Smooth muscle cell (in vitro differentiated cells): Measurements from ENCODE around the gene TRAPPC1. TPM values are rescaled to one million over a fixed set of nuclear protein-coding genes. Genes with fewer than 3 reads are reported as not detected.
A peak's percentile ranks its signal among the peaks of the same experiment; 100 is the strongest.

Experiments
- DNase-seq: peaks from one replicate; lab custom pipeline; 2025; ENCODE audit not compliant: unreplicated experiment; lab: John Stamatoyannopoulos, UW
- H2AFZ ChIP-seq: fragments of 200-600 bp; sonication (generic); 2 replicates; pipeline ENCODE4 v1.6.0; 2016; ENCODE audit warnings: antibody characterized with exemption, low read depth, mild to moderate bottlenecking
- H3F3A ChIP-seq: fragments of 200-600 bp; sonication (generic); 2 replicates; pipeline ENCODE4 v1.6.0; 2017; ENCODE audit warnings: antibody characterized with exemption, low read depth
- H3K27ac ChIP-seq: fragments of 200-600 bp; sonication (generic); 2 replicates; pipeline ENCODE4 v1.5.1; 2016; ENCODE audit warnings: low read depth, mild to moderate bottlenecking
- H3K27me3 ChIP-seq: fragments of 200-600 bp; sonication (generic); 2 replicates; pipeline ENCODE4 v1.6.1; 2016; ENCODE audit warnings: low read depth, mild to moderate bottlenecking
- H3K36me3 ChIP-seq: fragments of 200-600 bp; sonication (generic); 2 replicates; pipeline ENCODE4 v1.5.1; 2016; ENCODE audit warnings: low read depth
- H3K4me1 ChIP-seq: fragments of 200-600 bp; sonication (generic); 2 replicates; pipeline ENCODE4 v1.5.1; 2016; ENCODE audit warnings: low read depth
- H3K4me2 ChIP-seq: fragments of 200-600 bp; sonication (generic); 2 replicates; pipeline ENCODE4 v1.6.0; 2016; ENCODE audit warnings: mild to moderate bottlenecking
- H3K4me3 ChIP-seq: fragments of 200-600 bp; sonication (generic); 2 replicates; pipeline ENCODE4 v1.5.1; 2016; ENCODE audit warnings: mild to moderate bottlenecking
- H3K79me2 ChIP-seq: fragments of 200-600 bp; sonication (generic); 2 replicates; pipeline ENCODE4 v1.6.0; 2016; ENCODE audit warnings: low read depth, mild to moderate bottlenecking
- H3K9ac ChIP-seq: fragments of 200-600 bp; sonication (generic); 2 replicates; pipeline ENCODE4 v1.6.0; 2016; ENCODE audit warnings: low read depth
- H3K9me3 ChIP-seq: fragments of 200-600 bp; sonication (generic); replicated peaks from 2 replicates; pipeline ENCODE4 v1.5.1; 2016; ENCODE audit warnings: low read depth
- H4K20me1 ChIP-seq: fragments of 200-600 bp; sonication (generic); 2 replicates; pipeline ENCODE4 v1.6.0; 2016; ENCODE audit warnings: low read depth
- WGBS: methylation state at CpG from one replicate; pipeline ENCODE4 v1.1.7; 2016; ENCODE audit warnings: low lambda C conversion rate; 5-methylcytosine and 5-hydroxymethylcytosine counted together
- polyA plus RNA-seq: library from polyadenylated mRNA; unstranded; fragments of >200 nt; fragmentation: Nextera tagmentation; extraction: Ambion mirVana; gene quantifications from 2 replicates; pipeline ENCODE4 v1.2.1, GENCODE V29; 2016
- total RNA-seq: library from RNA; depleted of rRNA; stranded (reverse); fragments of >200 nt; gene quantifications from 2 replicates; pipeline ENCODE4 v1.2.3, GENCODE V29; 2014
- TF ChIP-seq, protein P1 (sequence below): fragments of 200-600 bp; sonication (generic); IDR thresholded peaks from 2 replicates; pipeline ENCODE4 v1.5.1; 2017; ENCODE audit warnings: borderline replicate concordance, mild to moderate bottlenecking, antibody characterized with exemption; ENCODE audit not compliant: insufficient read depth, poor library complexity, severe bottlenecking

Gene TRAPPC1
- total and polyA plus RNA-seq, 2 experiments from 2014 or later = 56.2 to 392 TPM

DNA sequence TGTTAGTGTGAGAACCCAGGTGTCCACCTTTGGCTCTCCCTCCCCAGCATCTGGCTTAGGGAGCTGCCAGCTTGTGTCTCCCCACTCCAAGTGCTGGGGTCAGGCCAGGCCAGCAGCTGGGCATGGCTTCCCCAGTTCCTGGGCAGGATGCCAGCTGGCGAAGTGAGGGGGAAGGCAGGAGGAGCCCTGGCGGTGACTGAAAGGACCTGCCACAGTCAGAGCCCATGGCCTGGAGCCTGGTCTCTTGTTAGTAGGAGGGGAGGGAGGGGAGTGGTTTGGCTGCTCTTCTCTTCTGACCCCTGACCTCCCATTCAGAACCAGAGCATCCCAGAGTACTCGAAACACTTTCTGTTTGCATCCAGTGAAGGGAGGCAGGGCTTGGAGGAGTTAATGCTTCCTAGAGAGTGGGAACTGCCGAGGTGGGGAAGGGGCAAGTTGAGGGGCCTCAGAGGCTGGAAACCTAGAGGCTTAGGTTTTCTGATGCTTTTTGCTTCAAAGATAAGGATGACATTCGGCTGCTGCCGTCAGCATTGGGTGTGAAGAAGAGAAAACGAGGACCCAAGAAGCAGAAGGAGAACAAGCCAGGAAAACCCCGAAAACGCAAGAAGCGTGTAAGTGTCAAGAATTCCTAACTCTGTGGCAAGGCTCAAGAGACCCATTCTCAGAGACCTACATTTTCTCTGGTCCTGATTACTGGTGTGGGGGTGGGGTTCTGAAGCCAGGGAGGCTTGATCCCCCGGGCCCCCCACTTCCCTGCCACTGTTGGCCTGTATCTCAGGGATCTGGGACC, 42.4 kb downstream of the TRAPPC1 start:
- 69% methylated on average over 11 of the region's 11 CpGs for WGBS
- peaks cover 15% of the 10 kb centered on the region for H3K79me2 ChIP-seq
- H3K27ac ChIP-seq = peak overlapping the region; percentile 88
- peak overlapping the region; percentile 100 for H3K4me2 ChIP-seq
- TF ChIP-seq, protein P1, sequence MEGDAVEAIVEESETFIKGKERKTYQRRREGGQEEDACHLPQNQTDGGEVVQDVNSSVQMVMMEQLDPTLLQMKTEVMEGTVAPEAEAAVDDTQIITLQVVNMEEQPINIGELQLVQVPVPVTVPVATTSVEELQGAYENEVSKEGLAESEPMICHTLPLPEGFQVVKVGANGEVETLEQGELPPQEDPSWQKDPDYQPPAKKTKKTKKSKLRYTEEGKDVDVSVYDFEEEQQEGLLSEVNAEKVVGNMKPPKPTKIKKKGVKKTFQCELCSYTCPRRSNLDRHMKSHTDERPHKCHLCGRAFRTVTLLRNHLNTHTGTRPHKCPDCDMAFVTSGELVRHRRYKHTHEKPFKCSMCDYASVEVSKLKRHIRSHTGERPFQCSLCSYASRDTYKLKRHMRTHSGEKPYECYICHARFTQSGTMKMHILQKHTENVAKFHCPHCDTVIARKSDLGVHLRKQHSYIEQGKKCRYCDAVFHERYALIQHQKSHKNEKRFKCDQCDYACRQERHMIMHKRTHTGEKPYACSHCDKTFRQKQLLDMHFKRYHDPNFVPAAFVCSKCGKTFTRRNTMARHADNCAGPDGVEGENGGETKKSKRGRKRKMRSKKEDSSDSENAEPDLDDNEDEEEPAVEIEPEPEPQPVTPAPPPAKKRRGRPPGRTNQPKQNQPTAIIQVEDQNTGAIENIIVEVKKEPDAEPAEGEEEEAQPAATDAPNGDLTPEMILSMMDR = peak; percentile 27
- H3K36me3 ChIP-seq = no peaks in the 10 kb centered on the region
- H3K4me3 ChIP-seq = peak overlapping the region; percentile 87
- no peaks in the 10 kb centered on the region for H3K9me3 ChIP-seq
- no peak overlapping the region for H2AFZ ChIP-seq
- peaks cover 40% of the 10 kb centered on the region for H3K4me1 ChIP-seq
- DNase-seq = peak; percentile 65
- H3K27me3 ChIP-seq = no peaks in the 10 kb centered on the region
- H4K20me1 ChIP-seq = no peaks in the 10 kb centered on the region
- H3K9ac ChIP-seq = no peak overlapping the region
- H3F3A ChIP-seq = peaks cover 17% of the 10 kb centered on the region

GRCh38 chr17:7888184-7888920, 43.4 kb downstream of the TRAPPC1 start, which contains the start of gene CHD3:
Gene CHD3 (plus strand): TSS chr17:7888789. CDS start chr17:7889001, 212 bp downstream.
- no peak for DNase-seq
- peak within 1 kb of the TSS; percentile 42 for H2AFZ ChIP-seq
- H3K27me3 ChIP-seq = no peaks in the 10 kb centered on the region

GRCh38 chr17:7887482-7888183, 44.1 kb downstream of the TRAPPC1 start:
- Histone ChIP-seq H3K4me2 (peak overlapping the region; percentile 100), H3K36me3 (no peaks in the 10 kb centered on the region), H2AFZ (peak overlapping the region; percentile 42), H3K4me3 (peak overlapping the region; percentile 87), H3K79me2 (peaks cover 15% of the 10 kb centered on the region), H3K9ac (peak overlapping the region; percentile 60), H4K20me1 (no peaks in the 10 kb centered on the region), H3K4me1 (peaks cover 51% of the 10 kb centered on the region), H3K27ac (peak overlapping the region; percentile 88), H3K27me3 (no peaks in the 10 kb centered on the region), H3F3A (peaks cover 17% of the 10 kb centered on the region), H3K9me3 (no peaks in the 10 kb centered on the region)
- DNase-seq = peak; percentile 76
- TF ChIP-seq, protein P1 = no peak
- under 1% methylated on average over 29 of the region's 35 CpGs for WGBS

More at GRCh38 chr17:7888184-7888920, 43.4 kb downstream of the TRAPPC1 start, which contains the start of gene CHD3:
- 52% methylated on average over 18 of the region's 18 CpGs for WGBS
- peak within 1 kb of the TSS; percentile 87 for H3K4me3 ChIP-seq
- H3K36me3 ChIP-seq = no peaks in the 10 kb centered on the region
- H3F3A ChIP-seq = peaks cover 17% of the 10 kb centered on the region
- peaks cover 15% of the 10 kb centered on the region for H3K79me2 ChIP-seq
- peaks cover 49% of the 10 kb centered on the region for H3K4me1 ChIP-seq
- TF ChIP-seq, protein P1 = no peak
- peak within 1 kb of the TSS; percentile 100 for H3K4me2 ChIP-seq
- no peaks in the 10 kb centered on the region for H3K9me3 ChIP-seq
- H3K9ac ChIP-seq = peak within 1 kb of the TSS; percentile 60
- no peaks in the 10 kb centered on the region for H4K20me1 ChIP-seq
- H3K27ac ChIP-seq = peak within 1 kb of the TSS; percentile 88
